SK-N-SH (cell line): ENCODE measurements around the gene PRUNE1. TPM values are rescaled to one million over a fixed set of nuclear protein-coding genes. Genes with fewer than 3 reads are reported as not detected.
A peak's percentile ranks its signal among the peaks of the same experiment; 100 is the strongest.

ENCODE experiments used
- CTCF ChIA-PET: fragments of 300-600, 350-600 bp; formaldehyde crosslinking; extraction: SDS; loops from one replicate; lab custom pipeline; 2021; lab: Yijun Ruan, JAX
- POLR2A ChIA-PET: fragments of 350-600 bp; sonication (Branson Sonifier 250); formaldehyde crosslinking; extraction: SDS; loops from one replicate; lab custom pipeline; 2020; ENCODE audit warnings: antibody characterized with exemption, inconsistent platforms; lab: Yijun Ruan, JAX
- DNase-seq: peaks from one replicate; pipeline ENCODE4 v3.0.0; 2012
- H2AFZ ChIP-seq: fragments of 200-600 bp; sonication (generic); 2 replicates; pipeline ENCODE4 v1.8.1; 2016; ENCODE audit warnings: antibody characterized with exemption, mild to moderate bottlenecking, low read depth
- H3F3A ChIP-seq: fragments of 200-600 bp; sonication (generic); replicated peaks from 2 replicates; pipeline ENCODE3; 2016; ENCODE audit warnings: antibody characterized with exemption, mild to moderate bottlenecking; ENCODE audit not compliant: insufficient read depth
- H3K27ac ChIP-seq, 2 experiments: fragments of 200-500 bp in 1 of 2; fragments of 200-600 bp in 1 of 2; sonication (Bioruptor generic) in 1 of 2; sonication (generic), shearing (Covaris generic) in 1 of 2; 2 replicates each; pipeline versions ENCODE4 v1.5.1 to v1.6.1; 2014 to 2016; ENCODE audit warnings: low read depth in 2 of 2, inconsistent platforms in 1 of 2, low read length in 1 of 2, mild to moderate bottlenecking in 1 of 2, mixed read lengths in 1 of 2
- H3K27me3 ChIP-seq: fragments of 200-600 bp; sonication (generic), shearing (Covaris generic); 2 replicates; pipeline ENCODE4 v1.6.1; 2016; ENCODE audit warnings: mixed run types; ENCODE audit not compliant: insufficient read depth
- H3K36me3 ChIP-seq, 2 experiments: fragments of 200-500 bp in 1 of 2; fragments of 200-600 bp in 1 of 2; sonication (Bioruptor generic) in 1 of 2; sonication (generic) in 1 of 2; replicated peaks in 1 of 2; 2 replicates each; pipeline versions ENCODE3 to v1.5.1; 2014 to 2016; ENCODE audit warnings: low read length in 1 of 2, mild to moderate bottlenecking in 1 of 2; ENCODE audit not compliant: insufficient read depth in 2 of 2, control insufficient read depth in 1 of 2
- H3K4me1 ChIP-seq, 2 experiments: fragments of 200-500 bp in 1 of 2; fragments of 200-600 bp in 1 of 2; sonication (Bioruptor generic) in 1 of 2; sonication (generic), shearing (Covaris generic) in 1 of 2; 2 replicates each; pipeline versions ENCODE4 v1.5.1 to v1.6.1; 2014 to 2016; ENCODE audit warnings: low read depth in 1 of 2, low read length in 1 of 2, mixed run types in 1 of 2; ENCODE audit not compliant: insufficient read depth in 2 of 2, control insufficient read depth in 1 of 2
- H3K4me2 ChIP-seq: fragments of 200-600 bp; sonication (generic), shearing (Covaris generic); 2 replicates; pipeline ENCODE4 v1.6.1; 2017; ENCODE audit warnings: mixed run types
- H3K4me3 ChIP-seq, 2 experiments: fragments of 200-500 bp in 1 of 2; fragments of 200-600 bp in 1 of 2; sonication (Bioruptor generic) in 1 of 2; sonication (generic), shearing (Covaris generic) in 1 of 2; 2 replicates each; pipeline versions ENCODE4 v1.5.1 to v1.8.1; 2014 to 2016; ENCODE audit warnings: low read depth in 2 of 2, inconsistent platforms in 1 of 2, low read length in 1 of 2, mild to moderate bottlenecking in 1 of 2, mixed read lengths in 1 of 2, moderate library complexity in 1 of 2
- H3K79me2 ChIP-seq: fragments of 200-600 bp; sonication (generic); 2 replicates; pipeline ENCODE4 v1.8.1; 2017; ENCODE audit warnings: mild to moderate bottlenecking; ENCODE audit not compliant: insufficient read depth
- H3K9ac ChIP-seq: fragments of 200-600 bp; sonication (generic); 2 replicates; pipeline ENCODE4 v1.6.1; 2017; ENCODE audit warnings: mixed run types
- H3K9me2 ChIP-seq: fragments of 200-600 bp; sonication (generic); 2 replicates; pipeline ENCODE4 v1.6.1; 2017; ENCODE audit warnings: mixed run types
- H3K9me3 ChIP-seq: fragments of 200-600 bp; sonication (generic); 2 replicates; pipeline ENCODE4 v1.6.1; 2017; ENCODE audit warnings: mixed run types, mild to moderate bottlenecking, moderate library complexity
- H4K20me1 ChIP-seq: fragments of 200-600 bp; sonication (generic); 2 replicates; pipeline ENCODE4 v1.6.1; 2017; ENCODE audit warnings: mild to moderate bottlenecking, mixed run types; ENCODE audit not compliant: insufficient read depth
- CHD2 ChIP-seq: fragments of 150-350 bp; IDR thresholded peaks from 2 replicates; pipeline ENCODE4 v1.6.1; 2018; ENCODE audit warnings: low read length; ENCODE audit not compliant: partially characterized antibody
- EZH2phosphoT487 ChIP-seq: fragments of 200-600 bp; sonication (generic); IDR thresholded peaks from 2 replicates; pipeline ENCODE4 v1.6.1; 2017; ENCODE audit warnings: low read depth, mixed run types, mild to moderate bottlenecking, antibody characterized with exemption, moderate library complexity, borderline replicate concordance
- FOXJ3 ChIP-seq: sonication (generic); formaldehyde crosslinking; IDR thresholded peaks from 2 replicates; pipeline ENCODE4 v1.5.1; 2020; ENCODE audit warnings: mild to moderate bottlenecking, missing genetic modification reagents
- JUND ChIP-seq: IDR thresholded peaks from 2 replicates; pipeline ENCODE4 v1.4.0; 2012
- MXI1 ChIP-seq: IDR thresholded peaks from 2 replicates; pipeline ENCODE4 v1.6.1; 2012; ENCODE audit warnings: mild to moderate bottlenecking, low read depth, low read length, improper control_type of control experiment
- POLR2AphosphoS5 ChIP-seq: IDR thresholded peaks from 2 replicates; pipeline ENCODE4 v1.6.1; 2012; ENCODE audit warnings: low read depth, low read length
- SMC3 ChIP-seq: IDR thresholded peaks from 2 replicates; pipeline ENCODE4 v1.6.1; 2012; ENCODE audit warnings: low read depth, low read length, improper control_type of control experiment
- USF2 ChIP-seq: fragments of 150-350 bp; IDR thresholded peaks from 2 replicates; pipeline ENCODE4 v1.6.1; 2017; ENCODE audit warnings: antibody characterized with exemption, low read length, low read depth, borderline replicate concordance
- YY1 ChIP-seq: IDR thresholded peaks from 2 replicates; pipeline ENCODE4 v1.4.0; 2012; ENCODE audit warnings: low read depth, mild to moderate bottlenecking
- WGBS: methylation state at CpG from one replicate; pipeline ENCODE4 v1.1.6; 2017; ENCODE audit warnings: low lambda C conversion rate; 5-methylcytosine and 5-hydroxymethylcytosine counted together
- polyA plus RNA-seq, 3 experiments: library from polyadenylated mRNA; depleted of rRNA; stranded (reverse); fragments of >200 nt; gene quantifications; 2 replicates each; pipeline ENCODE4 v1.2.3, GENCODE V29; 2012

The PRUNE1 gene
- polyA plus RNA-seq, 1 of the 3 experiments (the other 2 are of a cell fraction) = 7.3 TPM

GRCh38 chr1:151050051-151050688 is 41.9 kb downstream of the PRUNE1 start:
- Histone ChIP-seq H2AFZ (no peak overlapping the region), H3K4me1 (peaks cover 0 to 12% of the 10 kb centered on the region in 2 experiments; a peak in 2 of 4 replicates), H3K79me2 (peaks cover 18% of the 10 kb centered on the region; the same call in 1 of the 2 replicates), H3K9me3 (no peaks in the 10 kb centered on the region), H4K20me1 (no peaks in the 10 kb centered on the region), H3K27me3 (no peaks in the 10 kb centered on the region), H3K9me2 (no peaks in the 10 kb centered on the region), H3K9ac (no peak overlapping the region), H3K27ac (no peak overlapping the region; a peak in 2 of 4 replicates), H3K36me3 (peaks cover 41 to 48% of the 10 kb centered on the region in 2 experiments), H3K4me2 (no peak overlapping the region), H3F3A (peaks cover 36% of the 10 kb centered on the region), H3K4me3 (no peak overlapping the region)
- ChIA-PET POLR2A (interaction anchor here (1.7 to 3.5 kb wide), 2 partner anchors 9 to 10 kb away, joined by 6 to 24 read pairs; partner anchors contain the start of genes CDC42SE1 and MLLT11), CTCF (interaction anchor here (1.3 to 4.4 kb wide), 5 partner anchors 10 to 55 kb away, joined by 3 to 67 read pairs (median 4); partner anchors contain the start of genes CDC42SE1, MINDY1 and MLLT11)
- TF ChIP-seq FOXJ3 (CRISPR knock-in tag) = no peak
- no peak for TF ChIP-seq YY1
- no peak for TF ChIP-seq SMC3
- TF ChIP-seq JUND = no peak
- peak; percentile 61; the same call in 1 of the 2 replicates for TF ChIP-seq POLR2AphosphoS5
- no peak for TF ChIP-seq MXI1
- no peak for TF ChIP-seq CHD2
- no peak for TF ChIP-seq EZH2phosphoT487
- 90% methylated on average over 2 of the region's 2 CpGs for WGBS
- DNase-seq = no peak

- WGBS = 100% methylated on average over 2 of the region's 2 CpGs
- no peak overlapping the region for H3K4me2 ChIP-seq
- no peaks in the 10 kb centered on the region for H3K27me3 ChIP-seq
- H3K79me2 ChIP-seq = peaks cover 31% of the 10 kb centered on the region
- H3K27ac ChIP-seq = peak overlapping the region in 1 of 2 experiments; percentile 35; a peak in 1 of 4 replicates
- peaks cover 53 to 62% of the 10 kb centered on the region in 2 experiments for H3K36me3 ChIP-seq
- no peaks in the 10 kb centered on the region for H3K9me2 ChIP-seq
- TF ChIP-seq POLR2AphosphoS5 (0 out of 2 replicates have a peak, but pooled peaks have one; percentile 22), USF2 (no peak)
- peaks cover 12% of the 10 kb centered on the region for H4K20me1 ChIP-seq
- CTCF ChIA-PET = interaction anchor here (1.4 kb wide), 1 partner anchor 51 kb away, joined by 3 read pairs; no protein-coding TSS in a partner anchor
- no peaks in the 10 kb centered on the region for H3K9me3 ChIP-seq
- peaks cover 0 to 18% of the 10 kb centered on the region in 2 experiments; a peak in 2 of 4 replicates for H3K4me1 ChIP-seq
- POLR2A ChIA-PET = interaction anchor here (1.7 kb wide), 1 partner anchor 8 kb away, joined by 6 read pairs; the partner anchor contains the start of genes CDC42SE1 and MLLT11
- no peak overlapping the region for H3K9ac ChIP-seq
- no peak overlapping the region for H2AFZ ChIP-seq
- peaks cover 28% of the 10 kb centered on the region for H3F3A ChIP-seq
- H3K4me3 ChIP-seq = no peak overlapping the region
- no peak for DNase-seq
Observed at GRCh38 chr1:151051356-151052009, 43.2 kb downstream of the PRUNE1 start.
